H9 (cell line): Measurements from ENCODE around the gene TCEAL1. TPM values are rescaled to one million over a fixed set of nuclear protein-coding genes. Genes with fewer than 3 reads are reported as not detected.
A peak's percentile ranks its signal among the peaks of the same experiment; 100 is the strongest.

Experiments
- DNase-seq: peaks from one replicate; pipeline ENCODE4 v3.0.0-alpha.2; 2017
- H2AFZ ChIP-seq: one replicate; pipeline ENCODE4 v1.6.1; 2013; ENCODE audit warnings: mild to moderate bottlenecking, low read length, control low read depth, moderate library complexity
- H2AK5ac ChIP-seq: 2 replicates; pipeline ENCODE4 v1.6.1; 2013; ENCODE audit warnings: low read length, control low read depth, mixed read lengths; ENCODE audit not compliant: insufficient read length
- H2BK120ac ChIP-seq: one replicate; pipeline ENCODE4 v1.6.1; 2013; ENCODE audit warnings: low read depth, mild to moderate bottlenecking, low read length, control low read depth, inconsistent platforms; ENCODE audit not compliant: poor library complexity, severe bottlenecking
- H2BK12ac ChIP-seq: 2 replicates; pipeline ENCODE4 v1.6.1; 2013; ENCODE audit warnings: low read length, control low read depth, mixed read lengths, low read depth; ENCODE audit not compliant: insufficient read length
- H2BK15ac ChIP-seq: 2 replicates; pipeline ENCODE4 v1.6.1; 2013; ENCODE audit warnings: low read depth, low read length, control low read depth
- H2BK20ac ChIP-seq: one replicate; pipeline ENCODE4 v1.6.1; 2013; ENCODE audit warnings: low read depth, mild to moderate bottlenecking, low read length, control low read depth, inconsistent platforms; ENCODE audit not compliant: poor library complexity, severe bottlenecking
- H2BK5ac ChIP-seq: 2 replicates; pipeline ENCODE4 v1.6.1; 2013; ENCODE audit warnings: low read length, control low read depth, mixed read lengths; ENCODE audit not compliant: insufficient read length
- H3K14ac ChIP-seq: 2 replicates; pipeline ENCODE4 v1.6.1; 2013; ENCODE audit warnings: low read length, control low read depth; ENCODE audit not compliant: insufficient read depth
- H3K18ac ChIP-seq: 2 replicates; pipeline ENCODE4 v1.6.1; 2013; ENCODE audit warnings: low read depth, mild to moderate bottlenecking, mixed read lengths, low read length, control low read depth; ENCODE audit not compliant: insufficient read length
- H3K23ac ChIP-seq: 2 replicates; pipeline ENCODE4 v1.6.1; 2013; ENCODE audit warnings: low read length, control low read depth, mixed read lengths, low read depth; ENCODE audit not compliant: insufficient read length
- H3K23me2 ChIP-seq: 2 replicates; pipeline ENCODE4 v1.6.1; 2013; ENCODE audit warnings: low read depth, mild to moderate bottlenecking, mixed read lengths, low read length, control low read depth; ENCODE audit not compliant: insufficient read length, poor library complexity, severe bottlenecking
- H3K27ac ChIP-seq: 2 replicates; pipeline ENCODE4 v1.5.1; 2013; ENCODE audit warnings: low read length, control low read depth, mixed read lengths, low read depth; ENCODE audit not compliant: insufficient read length
- H3K27me3 ChIP-seq: 2 replicates; pipeline ENCODE4 v1.6.1; 2013; ENCODE audit warnings: low read length, control low read depth, inconsistent platforms; ENCODE audit not compliant: insufficient read depth
- H3K4ac ChIP-seq: 2 replicates; pipeline ENCODE4 v1.6.1; 2013; ENCODE audit warnings: low read depth, mild to moderate bottlenecking, control low read depth, inconsistent platforms, low read length, moderate library complexity
- H3K4me1 ChIP-seq: 2 replicates; pipeline ENCODE4 v1.6.1; 2013; ENCODE audit warnings: low read length, control low read depth, inconsistent platforms; ENCODE audit not compliant: insufficient read depth
- H3K4me2 ChIP-seq: 2 replicates; pipeline ENCODE4 v1.6.1; 2013; ENCODE audit warnings: low read length, control low read depth, mixed read lengths; ENCODE audit not compliant: insufficient read length, insufficient read depth
- H3K56ac ChIP-seq: 2 replicates; pipeline ENCODE4 v1.6.1; 2013; ENCODE audit warnings: low read depth, mild to moderate bottlenecking, mixed read lengths, low read length, control low read depth; ENCODE audit not compliant: insufficient read length
- H3K79me1 ChIP-seq: 2 replicates; pipeline ENCODE4 v1.6.1; 2013; ENCODE audit warnings: low read depth, mild to moderate bottlenecking, moderate library complexity, low read length, control low read depth, inconsistent platforms; ENCODE audit not compliant: insufficient read depth, poor library complexity, severe bottlenecking
- H3K79me2 ChIP-seq: 2 replicates; pipeline ENCODE4 v1.6.1; 2013; ENCODE audit warnings: low read length, control low read depth, inconsistent platforms; ENCODE audit not compliant: insufficient read depth
- H3K9ac ChIP-seq: 2 replicates; pipeline ENCODE4 v1.6.1; 2013; ENCODE audit warnings: low read length, control low read depth, mixed read lengths; ENCODE audit not compliant: insufficient read length; ENCODE audit errors: extremely low read depth
- H3K9me3 ChIP-seq: one replicate; pipeline ENCODE4 v1.6.1; 2013; ENCODE audit warnings: low read depth, low read length, inconsistent platforms; ENCODE audit not compliant: control insufficient read depth
- H3T11ph ChIP-seq: one replicate; pipeline ENCODE4 v1.6.1; 2013; ENCODE audit warnings: mild to moderate bottlenecking, low read length, control low read depth, inconsistent platforms
- H4K20me1 ChIP-seq: one replicate; pipeline ENCODE4 v1.6.1; 2013; ENCODE audit not compliant: control insufficient read depth, insufficient read length, insufficient read depth
- H4K5ac ChIP-seq: 2 replicates; pipeline ENCODE4 v1.6.1; 2013; ENCODE audit warnings: low read depth, mild to moderate bottlenecking, mixed read lengths, low read length, control low read depth; ENCODE audit not compliant: insufficient read length
- H4K8ac ChIP-seq: replicated peaks from 2 replicates; pipeline ENCODE4 v1.6.1; 2013; ENCODE audit warnings: low read length, control low read depth, mixed read lengths, low read depth; ENCODE audit not compliant: insufficient read length
- H4K91ac ChIP-seq: 2 replicates; pipeline ENCODE4 v1.6.1; 2013; ENCODE audit warnings: low read depth, mild to moderate bottlenecking, moderate library complexity, mixed read lengths, low read length, control low read depth; ENCODE audit not compliant: insufficient read length
- H3K27ac Mint-ChIP-seq, 3 experiments: 2 replicates in 2 of 3; 3 replicates in 1 of 3; pipeline ENCODE4 v1.8.0; 2020 to 2021; ENCODE audit warnings: mixed read lengths in 3 of 3, mild to moderate bottlenecking in 1 of 3, moderate library complexity in 1 of 3
- H3K27me3 Mint-ChIP-seq: 2 replicates; pipeline ENCODE4 v1.8.0; 2021; ENCODE audit warnings: low read depth, mild to moderate bottlenecking, moderate library complexity, mixed read lengths
- H3K36me3 Mint-ChIP-seq, 3 experiments: 2 replicates in 2 of 3; 3 replicates in 1 of 3; pipeline ENCODE4 v1.8.0; 2020 to 2021; ENCODE audit warnings: low read depth in 3 of 3, mixed read lengths in 3 of 3; ENCODE audit not compliant: insufficient read depth in 1 of 3
- H3K4me1 Mint-ChIP-seq, 2 experiments: 2 replicates each; pipeline ENCODE4 v1.8.0; 2020; ENCODE audit warnings: mixed read lengths in 2 of 2
- H3K4me3 Mint-ChIP-seq, 2 experiments: 2 replicates in 1 of 2; 3 replicates in 1 of 2; pipeline ENCODE4 v1.8.0; 2020 to 2021; ENCODE audit warnings: mild to moderate bottlenecking in 2 of 2, mixed read lengths in 2 of 2, moderate library complexity in 1 of 2
- H3K9me3 Mint-ChIP-seq, 2 experiments: 2 replicates in 1 of 2; 3 replicates in 1 of 2; pipeline ENCODE4 v1.8.0; 2020; ENCODE audit warnings: mild to moderate bottlenecking in 2 of 2, mixed read lengths in 2 of 2, moderate library complexity in 1 of 2
- WGBS: extraction: QIAGEN DNeasy Blood & Tissue Kit; methylation state at CpG from one replicate; pipeline ENCODE4 v1.1.7; 2013; ENCODE audit warnings: missing lambda C conversion rate, low lambda C conversion rate, mixed read lengths; ENCODE audit not compliant: insufficient read length; ENCODE audit errors: extremely low coverage; 5-methylcytosine and 5-hydroxymethylcytosine counted together
- total RNA-seq: library from RNA; stranded (reverse); gene quantifications from 2 replicates; pipeline ENCODE4 v1.2.1, GENCODE V29; 2021
- TF ChIP-seq, protein P1 (sequence below): fragments of 200-600 bp; sonication (generic); conservative IDR thresholded peaks from 3 replicates; pipeline ENCODE4 v1.8.0; 2021; ENCODE audit warnings: antibody characterized with exemption, mild to moderate bottlenecking

The TCEAL1 gene
- total RNA-seq, 1 experiment from 2014 or later: 3.0 TPM

DNA sequence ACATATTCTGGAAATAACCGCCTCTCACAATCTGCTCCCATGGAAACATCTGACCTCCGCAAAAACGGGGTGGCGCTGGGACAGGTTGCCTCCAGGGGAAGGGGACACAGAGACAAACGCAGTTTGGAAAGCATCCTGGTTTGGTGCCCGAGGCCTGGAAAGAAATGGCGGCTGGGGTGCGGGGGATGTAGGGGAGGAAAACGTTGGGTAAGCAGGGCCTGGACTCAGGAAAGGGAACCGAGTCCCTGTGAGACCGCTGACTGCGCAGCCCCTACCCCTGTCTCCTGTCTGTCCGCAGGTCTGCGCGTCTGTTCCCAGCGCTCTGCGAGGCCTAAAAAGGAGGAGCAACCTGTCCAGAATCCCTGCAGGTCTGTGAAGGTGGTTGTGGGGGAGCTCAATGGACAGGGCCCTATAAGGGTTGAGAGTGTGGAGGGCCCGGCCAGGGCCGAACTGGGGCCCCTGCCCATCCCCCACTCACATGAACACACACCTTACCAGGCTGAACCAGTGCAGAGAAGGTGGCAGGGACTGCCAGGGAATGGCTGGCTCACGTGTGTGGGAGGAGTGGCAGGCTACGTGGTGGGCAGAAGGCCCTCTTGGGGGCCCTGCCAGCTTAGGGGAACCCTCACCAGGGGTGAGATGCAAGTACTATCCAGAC lies 20.3 kb upstream of the TCEAL1 start:
- H3K36me3 Mint-ChIP-seq: peaks cover 0 to 7% (median 5%) of the 10 kb centered on the region in 3 experiments; a peak in 4 of 7 replicates
- Histone ChIP-seq H3K4me1 (no peaks in the 10 kb centered on the region), H3K18ac (no peak overlapping the region), H4K5ac (no peak overlapping the region), H2AFZ (no peak overlapping the region), H4K20me1 (no peaks in the 10 kb centered on the region), H3K9ac (peak overlapping the region; percentile 53), H2AK5ac (no peak overlapping the region), H2BK20ac (no peak overlapping the region), H3K27ac (no peak overlapping the region), H3K23me2 (peaks cover 11% of the 10 kb centered on the region), H2BK120ac (no peak overlapping the region), H3K56ac (no peak overlapping the region), H3K9me3 (no peaks in the 10 kb centered on the region), H2BK5ac (no peak overlapping the region), H3K4me2 (peak overlapping the region; percentile 65), H3T11ph (no peak overlapping the region), H2BK12ac (no peak overlapping the region), H3K4ac (no peak overlapping the region), H4K8ac (no peak overlapping the region), H2BK15ac (no peak overlapping the region), H3K23ac (no peak overlapping the region), H3K79me1 (no peaks in the 10 kb centered on the region), H4K91ac (no peak overlapping the region), H3K27me3 (no peaks in the 10 kb centered on the region), H3K14ac (no peak overlapping the region; the same call in 1 of the 2 replicates), H3K79me2 (no peaks in the 10 kb centered on the region)
- H3K9me3 Mint-ChIP-seq: peaks cover 0 to 36% of the 10 kb centered on the region in 2 experiments; a peak in 2 of 5 replicates
- peaks cover 7 to 9% of the 10 kb centered on the region in 2 experiments for H3K4me1 Mint-ChIP-seq
- peaks cover 10% of the 10 kb centered on the region for H3K27me3 Mint-ChIP-seq
- peak overlapping the region in 2 of 3 experiments; percentile 53 to 64; a peak in 3 of 7 replicates for H3K27ac Mint-ChIP-seq
- TF ChIP-seq, protein P1, sequence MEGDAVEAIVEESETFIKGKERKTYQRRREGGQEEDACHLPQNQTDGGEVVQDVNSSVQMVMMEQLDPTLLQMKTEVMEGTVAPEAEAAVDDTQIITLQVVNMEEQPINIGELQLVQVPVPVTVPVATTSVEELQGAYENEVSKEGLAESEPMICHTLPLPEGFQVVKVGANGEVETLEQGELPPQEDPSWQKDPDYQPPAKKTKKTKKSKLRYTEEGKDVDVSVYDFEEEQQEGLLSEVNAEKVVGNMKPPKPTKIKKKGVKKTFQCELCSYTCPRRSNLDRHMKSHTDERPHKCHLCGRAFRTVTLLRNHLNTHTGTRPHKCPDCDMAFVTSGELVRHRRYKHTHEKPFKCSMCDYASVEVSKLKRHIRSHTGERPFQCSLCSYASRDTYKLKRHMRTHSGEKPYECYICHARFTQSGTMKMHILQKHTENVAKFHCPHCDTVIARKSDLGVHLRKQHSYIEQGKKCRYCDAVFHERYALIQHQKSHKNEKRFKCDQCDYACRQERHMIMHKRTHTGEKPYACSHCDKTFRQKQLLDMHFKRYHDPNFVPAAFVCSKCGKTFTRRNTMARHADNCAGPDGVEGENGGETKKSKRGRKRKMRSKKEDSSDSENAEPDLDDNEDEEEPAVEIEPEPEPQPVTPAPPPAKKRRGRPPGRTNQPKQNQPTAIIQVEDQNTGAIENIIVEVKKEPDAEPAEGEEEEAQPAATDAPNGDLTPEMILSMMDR: no peak
- WGBS: no CpG with 5 or more reads among the region's 21 CpGs
- peak; percentile 37 for DNase-seq
- peak overlapping the region; percentile 82 to 88 for H3K4me3 Mint-ChIP-seq
